Measurements from ENCODE around the gene CDA. TPM values are rescaled to one million over a fixed set of nuclear protein-coding genes. Genes with fewer than 3 reads are reported as not detected.
A peak's percentile ranks its signal among the peaks of the same experiment; 100 is the strongest.

CDA gene
- total RNA-seq, 1 donor from 2014 or later, result 5.3 TPM

DNA sequence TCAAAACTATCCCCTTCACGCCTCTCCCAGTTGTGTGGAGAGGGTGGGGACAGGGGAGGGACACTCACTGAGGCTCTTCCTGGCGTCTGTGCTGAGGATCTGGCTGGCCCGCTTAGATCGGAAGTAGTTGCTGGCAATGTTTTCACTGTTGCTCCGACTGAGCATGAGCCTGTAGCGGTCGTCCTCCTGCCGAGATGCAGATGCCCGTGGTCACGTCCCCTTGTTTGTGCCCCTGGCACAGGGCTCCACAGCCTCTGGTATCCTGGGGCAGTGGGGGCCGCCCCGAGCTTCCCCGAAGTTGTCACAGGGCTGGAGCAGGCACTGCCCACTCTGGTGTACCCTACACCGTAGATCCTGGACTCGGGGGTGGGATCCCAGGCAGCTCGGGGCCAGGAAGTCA lies 77.2 kb downstream of the CDA start:
- Histone ChIP-seq H3K9me3 (no peaks in the 10 kb centered on the region), H3K4me3 (no peak overlapping the region)

DNA sequence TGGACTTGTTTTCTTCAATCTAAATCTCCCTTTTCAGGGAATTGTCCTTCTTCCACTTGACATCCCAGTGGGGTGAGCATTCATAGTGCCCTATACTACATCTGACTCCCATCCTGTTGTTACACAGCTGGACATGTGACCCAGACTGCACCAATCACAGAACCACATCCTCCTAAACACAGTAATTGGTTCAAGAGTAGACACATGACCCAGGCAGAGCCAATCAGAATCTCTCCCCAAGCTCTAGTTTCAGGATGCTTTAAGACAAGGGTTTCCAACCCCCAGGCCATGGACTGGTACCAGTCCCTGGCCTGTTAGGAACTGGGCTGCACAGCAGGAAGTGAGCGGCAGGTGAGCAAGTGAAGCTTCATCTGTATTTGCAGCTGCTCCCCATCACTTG lies 77.9 kb downstream of the CDA start:
- peak overlapping the region; percentile 56 for H3K27ac ChIP-seq
- H3K36me3 ChIP-seq, result no peaks in the 10 kb centered on the region
- intact Hi-C loops (cut with DNase I), result no loop called here
- H3K9me3 ChIP-seq, result no peaks in the 10 kb centered on the region
- H3K4me1 ChIP-seq, result peaks cover 5% of the 10 kb centered on the region
- no peaks in the 10 kb centered on the region for H3K27me3 ChIP-seq (ENCODE audit: low read depth)
- H3K4me3 ChIP-seq, result no peak overlapping the region
- DNase-seq (no peak), ATAC-seq (no peak)
- no peak for TF ChIP-seq CTCF (IDR thresholded peaks at IDR 0.05)

More for the DNA sequence above, 77.2 kb downstream of the CDA start:
- no peak for DNase-seq
- Histone ChIP-seq H3K27ac (peak overlapping the region; percentile 56), H3K27me3 (ENCODE audit: low read depth) (no peaks in the 10 kb centered on the region), H3K4me1 (peaks cover 5% of the 10 kb centered on the region), H3K36me3 (no peaks in the 10 kb centered on the region)
- TF ChIP-seq CTCF (IDR thresholded peaks at IDR 0.05), result no peak
- intact Hi-C loops (cut with DNase I), result no loop called here
- ATAC-seq, result no peak

Other genes with a start within 250 kb of the CDA start
- gene CAMK2N1, start 102.9 kb upstream of the CDA start, total RNA-seq, result 43.0 TPM
- gene MUL1, start 80.9 kb upstream of the CDA start, total RNA-seq, result 29.9 TPM
- 0.38 TPM for gene FAM43B, start 36.5 kb upstream of the CDA start, total RNA-seq
- 57.2 TPM for gene PINK1, start 44.4 kb downstream of the CDA start, total RNA-seq
- 148 TPM for gene DDOST, start 72.3 kb downstream of the CDA start, total RNA-seq
- gene KIF17, start 128.9 kb downstream of the CDA start, total RNA-seq, result 8.4 TPM
- not detected for gene SH2D5, start 143.6 kb downstream of the CDA start, total RNA-seq
- gene HP1BP3, start 198.2 kb downstream of the CDA start, total RNA-seq, result 253 TPM

Data from lower lobe of right lung (tissue), 2 donors.